ENCODE measurements around the gene MAIP1.

DNA sequence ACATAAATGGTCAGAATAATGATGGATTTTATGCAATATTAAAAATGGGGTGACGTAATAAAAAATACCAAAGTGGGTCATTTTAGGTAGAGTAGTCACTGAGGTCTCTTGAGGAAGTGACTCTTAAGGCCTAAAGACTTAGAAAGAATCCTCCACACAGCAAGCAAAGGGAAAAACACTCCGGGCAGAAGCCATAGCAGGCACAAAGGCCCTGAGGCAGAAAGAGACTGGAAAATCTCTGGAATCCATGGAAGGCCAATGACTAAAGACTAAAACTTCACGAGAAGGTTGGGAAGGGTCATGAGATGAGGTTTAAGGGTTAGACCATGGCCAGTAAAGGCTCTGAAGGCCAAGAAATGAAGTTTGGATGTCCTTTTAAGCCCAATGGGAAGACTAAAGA lies 36.9 kb downstream of the MAIP1 start:
- no peak for TF ChIP-seq POLR2AphosphoS5 (IDR thresholded peaks at IDR 0.05; ENCODE audit: borderline replicate concordance, low read depth, low read length)
- TF ChIP-seq FOXP2 (optimal IDR thresholded peaks at IDR 0.05; ENCODE audit: control extremely low read depth, extremely low read length, insufficient read depth) = no peak

All from SK-N-MC (cell line).